Activated naive CD8-positive, alpha-beta T cell treated with anti-CD3 and anti-CD28 coated beads, Interleukin-2, amount 10 ng/mL, durations not matched to agents 7 days and 5 days (primary cell): ENCODE data around the gene OTOGL. TPM values are rescaled to one million over a fixed set of nuclear protein-coding genes. Genes with fewer than 3 reads are reported as not detected.
"Not testable (repeated sequence)": the region's sequence is repeated elsewhere in the genome, so short reads cannot be mapped to it uniquely, and the experiment has no call there.

Experiments used
- ATAC-seq: fragments of 150-1000 bp; cut with Tn5 transposase; one replicate; pipeline ENCODE4 v1.10.0; 2021; ENCODE audit warnings: low read depth, moderate library complexity
- POLR2A ChIA-PET: fragments of 350-600 bp; sonication (Branson Sonifier 250); formaldehyde crosslinking; loops from one replicate; lab custom pipeline; 2021; ENCODE audit warnings: antibody characterized with exemption; lab: Charles Lee
- DNase-seq: peaks from one replicate; pipeline ENCODE4 v3.0.0; 2021
- H3K27ac Mint-ChIP-seq: one replicate; pipeline ENCODE4 v1.8.0; 2022; ENCODE audit warnings: mild to moderate bottlenecking, mixed read lengths
- H3K27me3 Mint-ChIP-seq: one replicate; pipeline ENCODE4 v1.8.0; 2022; ENCODE audit warnings: mild to moderate bottlenecking, moderate library complexity, mixed read lengths
- H3K36me3 Mint-ChIP-seq: one replicate; pipeline ENCODE4 v1.8.0; 2021; ENCODE audit warnings: mild to moderate bottlenecking, mixed read lengths
- H3K4me1 Mint-ChIP-seq: one replicate; pipeline ENCODE4 v1.8.0; 2021; ENCODE audit warnings: mixed read lengths
- H3K4me3 Mint-ChIP-seq: one replicate; pipeline ENCODE4 v1.8.0; 2022; ENCODE audit warnings: mild to moderate bottlenecking, moderate library complexity, mixed read lengths
- H3K9me3 Mint-ChIP-seq: one replicate; pipeline ENCODE4 v1.8.0; 2021; ENCODE audit warnings: mixed read lengths
- total RNA-seq, 2 experiments: library from RNA; stranded (reverse); gene quantifications; one replicate each; pipeline ENCODE4 v1.2.3, GENCODE V29; 2021

OTOGL gene
- total RNA-seq, 2 experiments from 2014 or later, result not detected

GRCh38 chr12:80230068-80230467 lies 130.7 kb downstream of the OTOGL start:
- Mint-ChIP-seq H3K4me3 (no peak overlapping the region), H3K36me3 (no peaks in the 10 kb centered on the region), H3K27me3 (peaks cover 8% of the 10 kb centered on the region), H3K27ac (no peak overlapping the region), H3K4me1 (peaks cover 3% of the 10 kb centered on the region), H3K9me3 (peaks cover 2% of the 10 kb centered on the region)
- no peak for ATAC-seq
- DNase-seq, result no peak
- POLR2A ChIA-PET, result no interaction called here

GRCh38 chr12:80232837-80233236 lies 133.5 kb downstream of the OTOGL start:
- DNase-seq (no peak), ATAC-seq (no peak)
- H3K36me3 Mint-ChIP-seq, result no peaks in the 10 kb centered on the region
- no peak overlapping the region for H3K4me3 Mint-ChIP-seq
- no peaks in the 10 kb centered on the region for H3K9me3 Mint-ChIP-seq
- H3K27me3 Mint-ChIP-seq, result peaks cover 4% of the 10 kb centered on the region
- no peaks in the 10 kb centered on the region for H3K4me1 Mint-ChIP-seq
- POLR2A ChIA-PET, result no interaction called here
- H3K27ac Mint-ChIP-seq, result no peak overlapping the region

- Mint-ChIP-seq H3K27me3 (peaks cover 4% of the 10 kb centered on the region), H3K9me3 (no peaks in the 10 kb centered on the region), H3K36me3 (no peaks in the 10 kb centered on the region), H3K4me1 (no peaks in the 10 kb centered on the region), H3K27ac (no peak overlapping the region), H3K4me3 (no peak overlapping the region)
- POLR2A ChIA-PET, result no interaction called here
- no peak for DNase-seq
- no peak for ATAC-seq
Observed at GRCh38 chr12:80233926-80234325, 134.6 kb downstream of the OTOGL start.

GRCh38 chr12:80234667-80235066 lies 135.3 kb downstream of the OTOGL start:
- Mint-ChIP-seq H3K27ac (no peak overlapping the region), H3K4me3 (no peak overlapping the region), H3K9me3 (no peaks in the 10 kb centered on the region), H3K27me3 (peaks cover 4% of the 10 kb centered on the region), H3K4me1 (no peaks in the 10 kb centered on the region), H3K36me3 (no peaks in the 10 kb centered on the region)
- ATAC-seq (no peak), DNase-seq (no peak)
- POLR2A ChIA-PET, result no interaction called here

- Mint-ChIP-seq H3K36me3 (no peaks in the 10 kb centered on the region), H3K27me3 (peaks cover 4% of the 10 kb centered on the region), H3K4me1 (no peaks in the 10 kb centered on the region), H3K4me3 (no peak overlapping the region), H3K27ac (no peak overlapping the region), H3K9me3 (no peaks in the 10 kb centered on the region)
- no peak for DNase-seq
- POLR2A ChIA-PET, result no interaction called here
- no peak for ATAC-seq
Observed at GRCh38 chr12:80235944-80236343, 136.6 kb downstream of the OTOGL start.

- DNase-seq (no peak), ATAC-seq (no peak)
- H3K4me1 Mint-ChIP-seq, result no peaks in the 10 kb centered on the region
- peaks cover 1% of the 10 kb centered on the region for H3K9me3 Mint-ChIP-seq
- no peaks in the 10 kb centered on the region for H3K36me3 Mint-ChIP-seq
- H3K4me3 Mint-ChIP-seq, result no peak overlapping the region
- no peaks in the 10 kb centered on the region for H3K27me3 Mint-ChIP-seq
- POLR2A ChIA-PET, result no interaction called here
- H3K27ac Mint-ChIP-seq, result no peak overlapping the region
Observed at GRCh38 chr12:80239867-80240266, 140.5 kb downstream of the OTOGL start.

GRCh38 chr12:80241576-80242273 lies 142.4 kb downstream of the OTOGL start:
- DNase-seq (no peak), ATAC-seq (no peak)
- H3K27ac Mint-ChIP-seq, result no peak overlapping the region
- no peak overlapping the region for H3K4me3 Mint-ChIP-seq
- H3K4me1 Mint-ChIP-seq, result no peaks in the 10 kb centered on the region
- no peaks in the 10 kb centered on the region for H3K27me3 Mint-ChIP-seq
- H3K36me3 Mint-ChIP-seq, result no peaks in the 10 kb centered on the region
- H3K9me3 Mint-ChIP-seq, result peaks cover 1% of the 10 kb centered on the region
- POLR2A ChIA-PET, result no interaction called here

- peaks cover 1% of the 10 kb centered on the region for H3K9me3 Mint-ChIP-seq
- no peaks in the 10 kb centered on the region for H3K4me1 Mint-ChIP-seq
- ATAC-seq, result no peak
- POLR2A ChIA-PET, result no interaction called here
- H3K4me3 Mint-ChIP-seq, result no peak overlapping the region
- H3K27me3 Mint-ChIP-seq, result no peaks in the 10 kb centered on the region
- DNase-seq, result no peak
- H3K36me3 Mint-ChIP-seq, result no peaks in the 10 kb centered on the region
- H3K27ac Mint-ChIP-seq, result no peak overlapping the region
Observed at GRCh38 chr12:80242321-80242720, 143.0 kb downstream of the OTOGL start.

GRCh38 chr12:80249581-80249980 lies 150.2 kb downstream of the OTOGL start:
- H3K36me3 Mint-ChIP-seq, H3K27ac Mint-ChIP-seq, H3K9me3 Mint-ChIP-seq, POLR2A ChIA-PET, H3K4me1 Mint-ChIP-seq, H3K4me3 Mint-ChIP-seq, ATAC-seq, DNase-seq, H3K27me3 Mint-ChIP-seq: not testable (repeated sequence)

GRCh38 chr12:80257920-80258319 lies 158.6 kb downstream of the OTOGL start:
- no peak overlapping the region for H3K27ac Mint-ChIP-seq

GRCh38 chr12:80260269-80260668 lies 160.9 kb downstream of the OTOGL start:
- Mint-ChIP-seq H3K4me3 (no peak overlapping the region), H3K9me3 (no peaks in the 10 kb centered on the region), H3K4me1 (no peaks in the 10 kb centered on the region), H3K27me3 (peaks cover 10% of the 10 kb centered on the region), H3K27ac (no peak overlapping the region), H3K36me3 (no peaks in the 10 kb centered on the region)
- POLR2A ChIA-PET, result no interaction called here
- ATAC-seq (no peak), DNase-seq (no peak)

More at GRCh38 chr12:80257920-80258319, 158.6 kb downstream of the OTOGL start:
- DNase-seq, result no peak
- POLR2A ChIA-PET, result no interaction called here
- H3K9me3 Mint-ChIP-seq, result no peaks in the 10 kb centered on the region
- no peak overlapping the region for H3K4me3 Mint-ChIP-seq
- ATAC-seq, result no peak
- no peaks in the 10 kb centered on the region for H3K36me3 Mint-ChIP-seq
- peaks cover 6% of the 10 kb centered on the region for H3K27me3 Mint-ChIP-seq
- no peaks in the 10 kb centered on the region for H3K4me1 Mint-ChIP-seq

- POLR2A ChIA-PET, result no interaction called here
- DNase-seq (no peak), ATAC-seq (no peak)
- Mint-ChIP-seq H3K27ac (no peak overlapping the region), H3K4me1 (no peaks in the 10 kb centered on the region), H3K4me3 (no peak overlapping the region), H3K9me3 (no peaks in the 10 kb centered on the region), H3K36me3 (no peaks in the 10 kb centered on the region), H3K27me3 (peaks cover 8% of the 10 kb centered on the region)
Observed at GRCh38 chr12:80261403-80261802, 162.1 kb downstream of the OTOGL start.

GRCh38 chr12:80262346-80262745 lies 163.0 kb downstream of the OTOGL start:
- POLR2A ChIA-PET, result no interaction called here
- ATAC-seq (no peak), DNase-seq (no peak)
- no peaks in the 10 kb centered on the region for H3K36me3 Mint-ChIP-seq
- H3K9me3 Mint-ChIP-seq, result no peaks in the 10 kb centered on the region
- H3K27me3 Mint-ChIP-seq, result peaks cover 8% of the 10 kb centered on the region
- H3K27ac Mint-ChIP-seq, result no peak overlapping the region
- no peak overlapping the region for H3K4me3 Mint-ChIP-seq
- no peaks in the 10 kb centered on the region for H3K4me1 Mint-ChIP-seq

GRCh38 chr12:80262771-80263170 lies 163.4 kb downstream of the OTOGL start:
- Mint-ChIP-seq H3K9me3 (no peaks in the 10 kb centered on the region), H3K27ac (no peak overlapping the region), H3K4me3 (no peak overlapping the region), H3K4me1 (no peaks in the 10 kb centered on the region), H3K27me3 (peaks cover 8% of the 10 kb centered on the region), H3K36me3 (no peaks in the 10 kb centered on the region)
- DNase-seq (no peak), ATAC-seq (no peak)
- POLR2A ChIA-PET, result no interaction called here
